SK-N-MC (cell line): Measurements from ENCODE around the gene FLNC.
A peak's percentile ranks its signal among the peaks of the same experiment; 100 is the strongest.

ENCODE experiments used
- DNase-seq: peaks from one replicate; pipeline ENCODE4 v3.0.0-alpha.2; 2011; ENCODE audit warnings: low read depth, low spot score
- H3K27ac ChIP-seq: fragments of 200-600 bp; sonication (generic); 2 replicates; pipeline ENCODE4 v1.5.1; 2016; ENCODE audit warnings: mixed run types
- H3K36me3 ChIP-seq: fragments of 200-600 bp; sonication (generic); 2 replicates; pipeline ENCODE4 v1.6.1; 2017; ENCODE audit warnings: antibody characterized with exemption, low read length, mixed read lengths; ENCODE audit not compliant: insufficient read depth
- H3K4me3 ChIP-seq: fragments of 200-600 bp; sonication (generic); 2 replicates; pipeline ENCODE4 v1.5.1; 2016
- H3K9ac ChIP-seq: fragments of 200-600 bp; sonication (generic); 2 replicates; pipeline ENCODE4 v1.8.0; 2017; ENCODE audit warnings: mixed run types, mixed read lengths; ENCODE audit not compliant: insufficient read length
- H3K9me3 ChIP-seq: fragments of 200-600 bp; sonication (generic); 2 replicates; pipeline ENCODE4 v1.6.1; 2017; ENCODE audit warnings: low read depth, mild to moderate bottlenecking, antibody characterized with exemption, low read length, moderate library complexity, mixed read lengths
- EZH2 ChIP-seq: fragments of 200-600 bp; sonication (generic); IDR thresholded peaks from one replicate; pipeline ENCODE4 v1.6.1; 2017; ENCODE audit warnings: antibody characterized with exemption
- FOXP2 ChIP-seq: optimal IDR thresholded peaks from 2 replicates; pipeline ENCODE3; 2011; ENCODE audit warnings: mild to moderate bottlenecking, moderate library complexity; ENCODE audit not compliant: insufficient read depth; ENCODE audit errors: extremely low read length, control extremely low read depth
- POLR2AphosphoS5 ChIP-seq: IDR thresholded peaks from 2 replicates; pipeline ENCODE4 v1.6.1; 2012; ENCODE audit warnings: mild to moderate bottlenecking, low read depth, low read length, borderline replicate concordance

The FLNC gene

GRCh38 chr7:128832880-128833147 lies 2.6 kb downstream of the FLNC start:
- Histone ChIP-seq H3K4me3 (peak overlapping the region; percentile 92), H3K27ac (no peak overlapping the region), H3K9ac (no peak overlapping the region), H3K9me3 (no peaks in the 10 kb centered on the region), H3K36me3 (peaks cover 5% of the 10 kb centered on the region; the same call in 1 of the 2 replicates)
- TF ChIP-seq FOXP2 (no peak), POLR2AphosphoS5 (no peak)
- DNase-seq: no peak

- H3K4me3 ChIP-seq: peak overlapping the region; percentile 92
- H3K9ac ChIP-seq: no peak overlapping the region
- H3K9me3 ChIP-seq: no peaks in the 10 kb centered on the region
- no peak for DNase-seq
- TF ChIP-seq FOXP2: no peak
- TF ChIP-seq POLR2AphosphoS5: no peak
- TF ChIP-seq EZH2: no peak
- H3K27ac ChIP-seq: no peak overlapping the region
- peaks cover 8% of the 10 kb centered on the region; the same call in 1 of the 2 replicates for H3K36me3 ChIP-seq
Measured at GRCh38 chr7:128833148-128833945, 3.1 kb downstream of the FLNC start.

GRCh38 chr7:128833946-128834325 lies 3.7 kb downstream of the FLNC start:
- no peaks in the 10 kb centered on the region for H3K9me3 ChIP-seq
- H3K36me3 ChIP-seq: peaks cover 8% of the 10 kb centered on the region; the same call in 1 of the 2 replicates
- no peak for TF ChIP-seq FOXP2
- TF ChIP-seq EZH2: no peak
- TF ChIP-seq POLR2AphosphoS5: no peak
- no peak overlapping the region for H3K9ac ChIP-seq
- no peak overlapping the region for H3K4me3 ChIP-seq
- no peak for DNase-seq
- peak overlapping the region; percentile 13; the same call in 1 of the 2 replicates for H3K27ac ChIP-seq

GRCh38 chr7:128835231-128835751 lies 5.1 kb downstream of the FLNC start:
- Histone ChIP-seq H3K27ac (no peak overlapping the region), H3K9me3 (no peaks in the 10 kb centered on the region), H3K36me3 (peaks cover 8% of the 10 kb centered on the region; the same call in 1 of the 2 replicates), H3K9ac (no peak overlapping the region), H3K4me3 (no peak overlapping the region)
- DNase-seq: no peak
- TF ChIP-seq EZH2 (no peak), FOXP2 (no peak), POLR2AphosphoS5 (no peak)

GRCh38 chr7:128835790-128836641 lies 5.8 kb downstream of the FLNC start:
- Histone ChIP-seq H3K27ac (no peak overlapping the region), H3K36me3 (peaks cover 11% of the 10 kb centered on the region; the same call in 1 of the 2 replicates), H3K9me3 (no peaks in the 10 kb centered on the region), H3K9ac (no peak overlapping the region), H3K4me3 (no peak overlapping the region)
- no peak for DNase-seq
- TF ChIP-seq FOXP2 (no peak), EZH2 (no peak), POLR2AphosphoS5 (no peak)

- no peak overlapping the region for H3K27ac ChIP-seq
- TF ChIP-seq EZH2 (no peak), POLR2AphosphoS5 (no peak), FOXP2 (no peak)
- peaks cover 18% of the 10 kb centered on the region for H3K36me3 ChIP-seq
- DNase-seq: no peak
- H3K9me3 ChIP-seq: no peaks in the 10 kb centered on the region
- no peak overlapping the region for H3K4me3 ChIP-seq
- no peak overlapping the region for H3K9ac ChIP-seq
Measured at GRCh38 chr7:128836729-128837348, 6.6 kb downstream of the FLNC start.

- DNase-seq: no peak
Measured at GRCh38 chr7:128837521-128837921, 7.3 kb downstream of the FLNC start.

GRCh38 chr7:128838109-128838779 lies 8.0 kb downstream of the FLNC start:
- no peak for DNase-seq
- Histone ChIP-seq H3K36me3 (peaks cover 30% of the 10 kb centered on the region), H3K27ac (no peak overlapping the region), H3K9ac (no peak overlapping the region), H3K4me3 (no peak overlapping the region), H3K9me3 (no peaks in the 10 kb centered on the region)
- TF ChIP-seq FOXP2: no peak
- no peak for TF ChIP-seq POLR2AphosphoS5
- TF ChIP-seq EZH2: no peak

More at GRCh38 chr7:128837521-128837921, 7.3 kb downstream of the FLNC start:
- Histone ChIP-seq H3K9ac (no peak overlapping the region), H3K4me3 (no peak overlapping the region), H3K27ac (no peak overlapping the region), H3K36me3 (peaks cover 23% of the 10 kb centered on the region), H3K9me3 (no peaks in the 10 kb centered on the region)
- TF ChIP-seq POLR2AphosphoS5: no peak
- no peak for TF ChIP-seq FOXP2
- TF ChIP-seq EZH2: no peak
